Gastrocnemius medialis (tissue), 4 donors: ENCODE results near the gene HSD3B7. TPM values are rescaled to one million over a fixed set of nuclear protein-coding genes. Genes with fewer than 3 reads are reported as not detected.
"Not testable (repeated sequence)": the region's sequence is repeated elsewhere in the genome, so short reads cannot be mapped to it uniquely, and the experiment has no call there.

Experiments
- ATAC-seq, 2 donors: fragments of 150-250 bp; one replicate each; pipeline ENCODE4 v1.9.1; 2016
- DNase-seq, 2 donors: peaks; one replicate each; pipeline ENCODE4 v3.0.0-alpha.2; 2019
- H3K27ac ChIP-seq, 4 donors: fragments of 200-600 bp; sonication (generic); 1 replicate in 1 of 4; 2 replicates in 3 of 4; pipeline ENCODE4 v1.5.1; 2016 to 2018; ENCODE audit warnings: mild to moderate bottlenecking in 2 of 4, moderate library complexity in 1 of 4
- H3K27me3 ChIP-seq, 3 donors: fragments of 200-600 bp; sonication (generic) in 2 of 3; 1 replicate in 1 of 3; 2 replicates in 2 of 3; pipeline versions ENCODE4 v1.5.1 to v1.6.0; 2016 to 2019; ENCODE audit warnings: mild to moderate bottlenecking in 1 of 3, moderate library complexity in 1 of 3
- H3K36me3 ChIP-seq, 2 donors: fragments of 200-600 bp; sonication (generic) in 1 of 2; one replicate each; pipeline ENCODE4 v1.5.1; 2017 to 2018
- H3K4me1 ChIP-seq, 2 donors: fragments of 200-600 bp; sonication (generic) in 1 of 2; one replicate each; pipeline ENCODE4 v1.5.1; 2016 to 2017; ENCODE audit warnings: mild to moderate bottlenecking in 2 of 2
- H3K4me3 ChIP-seq, 4 donors: fragments of 200-600 bp; sonication (generic) in 3 of 4; 1 replicate in 1 of 4; 2 replicates in 3 of 4; pipeline ENCODE4 v1.5.1; 2016 to 2019; ENCODE audit warnings: mild to moderate bottlenecking in 2 of 4
- H3K9me3 ChIP-seq, 3 donors: fragments of 200-600 bp; sonication (generic) in 2 of 3; 1 replicate in 1 of 3; 2 replicates in 2 of 3; pipeline ENCODE4 v1.5.1; 2016 to 2019
- CTCF ChIP-seq, 5 experiments: fragments of 450-650 bp in 3 of 5; fragments of 200-600 bp in 2 of 5; sonication (generic) in 2 of 5; IDR thresholded peaks in 4 of 5; conservative IDR thresholded peaks in 1 of 5; 1 replicate in 4 of 5; 2 replicates in 1 of 5; pipeline ENCODE4 v1.5.1; 2016 to 2019; ENCODE audit warnings: antibody characterized with exemption in 5 of 5, mild to moderate bottlenecking in 3 of 5, moderate library complexity in 3 of 5
- POLR2A ChIP-seq, 2 donors: fragments of 450-650 bp; IDR thresholded peaks; one replicate each; pipeline ENCODE4 v1.6.1; 2017; ENCODE audit warnings: antibody characterized with exemption in 2 of 2, mild to moderate bottlenecking in 2 of 2, moderate library complexity in 2 of 2
- in situ Hi-C, 4 donors: fragments of 200-750 bp; cut with MboI; loops; one replicate each; pipeline versions ENCODE4 v1.15.0 to v1.8.0; 2017; ENCODE audit warnings: low sequenced_read_pairs in 4 of 4
- intact Hi-C: fragments of 100-400 bp; cut with DNase I; formaldehyde crosslinking; loops from one replicate; pipeline ENCODE4 v1.15.1; 2023; ENCODE audit warnings: low total_unique reads
- total RNA-seq, 4 donors: library from RNA; depleted of rRNA; stranded (reverse); fragments of >200 nt; gene quantifications; one replicate each; pipeline versions ENCODE4 v1.1.0 to v1.2.3, GENCODE V29; 2016

Gene HSD3B7
- total RNA-seq, result 1 to 10 TPM; 1.5 to 6.8 (median 5.4) TPM

DNA sequence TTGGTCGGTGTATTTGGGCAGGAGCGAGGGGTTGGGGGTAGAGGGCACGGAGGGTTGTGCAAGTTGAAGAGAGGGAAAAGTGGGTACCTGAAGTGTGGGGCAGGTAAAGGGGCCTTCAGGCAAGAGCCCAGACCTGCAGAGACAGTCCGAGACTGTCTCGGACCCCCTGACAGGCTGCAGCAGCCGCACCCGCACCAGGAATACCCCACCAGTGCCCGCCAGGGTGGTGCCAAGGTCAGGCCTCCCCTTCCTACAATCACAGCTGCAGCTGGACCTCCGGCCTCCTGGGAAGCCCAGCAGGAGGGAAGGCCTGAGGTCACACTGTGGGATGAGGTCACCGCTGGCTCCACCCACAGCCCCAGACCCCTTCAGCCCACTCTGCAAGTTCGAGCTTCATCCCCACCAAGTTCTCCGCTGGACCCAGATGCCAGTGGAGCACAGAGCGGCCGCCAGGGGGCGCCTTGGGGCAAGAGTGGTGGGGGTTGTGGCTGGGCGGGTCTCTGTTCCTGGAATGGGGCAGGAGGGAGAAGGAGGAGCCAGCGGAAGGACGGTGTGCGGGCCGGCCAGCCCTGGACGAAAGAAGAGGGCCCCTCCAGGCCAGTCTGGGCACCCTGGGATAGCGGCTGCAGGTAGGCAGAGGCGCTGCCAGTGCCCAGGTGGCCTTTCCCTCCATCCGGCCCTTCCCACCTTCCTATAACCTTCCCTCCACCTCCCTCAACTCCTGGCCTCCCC is at the start of gene HSD3B7:
TSS of gene HSD3B7 (plus strand) at position 539 of the 732 bp plus-strand sequence. CDS start 452 bp downstream, outside the sequence.
- Histone ChIP-seq H3K27me3 (no peaks in the 10 kb centered on the region), H3K27ac (peak within 1 kb of the TSS; percentile 69 to 86 (median 78)), H3K36me3 (peaks cover 0 to 34% of the 10 kb centered on the region in 2 donors), H3K4me1 (peaks cover 9 to 15% of the 10 kb centered on the region in 2 donors), H3K9me3 (no peaks in the 10 kb centered on the region), H3K4me3 (peak within 1 kb of the TSS; percentile 50 to 66 (median 55))
- in situ Hi-C loops (loop anchor here in 3 of 4 donors (10.0 to 25.0 kb wide), 5 partner anchors 102 to 877 kb away; partner anchors contain the start of genes ZNF267 (in 3 of the 3), ZNF843 (in 2 of the 3), COX6A2 (in 1 of the 3) and PRSS36 (in 1 of the 3)), intact Hi-C loops (loop anchor here (1.0 to 10.0 kb wide), 6 partner anchors 87 to 884 kb away; partner anchors contain the start of genes VKORC1, ZNF646, ZNF668 and ZNF843)
- ATAC-seq (peak; percentile 81 to 87), DNase-seq (peak; percentile 75 to 85)
- TF ChIP-seq POLR2A (IDR thresholded peaks at IDR 0.05) (no peak), CTCF (IDR thresholded peaks at IDR 0.05 in 4 of 5, conservative IDR thresholded peaks at IDR 0.05 in 1 of 5) (peak; percentile 85 to 98 (median 96))

DNA sequence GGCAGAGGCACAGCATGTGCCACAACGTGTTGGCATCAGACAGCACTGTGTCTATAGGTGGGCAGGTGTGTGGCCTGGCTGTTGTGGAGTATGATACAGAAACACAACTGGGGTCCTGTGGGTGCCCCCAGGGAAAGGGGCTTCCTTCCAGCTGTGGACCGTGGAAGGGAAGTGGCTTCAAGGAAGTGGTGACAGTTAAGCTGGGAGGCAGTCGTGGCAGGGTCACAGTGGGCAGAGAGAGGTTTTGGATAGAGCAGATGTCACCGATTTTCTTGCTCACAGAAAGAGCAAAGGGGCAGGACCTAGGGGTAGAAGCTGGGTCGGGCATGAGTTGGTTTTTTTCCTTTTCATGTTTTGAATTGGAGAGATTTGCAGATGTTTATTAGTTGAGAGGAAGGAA is 47.3 kb upstream of the HSD3B7 start:
- Histone ChIP-seq H3K4me1 (peaks cover 5 to 6% of the 10 kb centered on the region in 2 donors), H3K9me3 (no peaks in the 10 kb centered on the region), H3K27ac (no peak overlapping the region), H3K4me3 (no peak overlapping the region), H3K36me3 (peaks cover 0 to 5% of the 10 kb centered on the region in 2 donors), H3K27me3 (no peaks in the 10 kb centered on the region)
- TF ChIP-seq POLR2A (IDR thresholded peaks at IDR 0.05) (no peak), CTCF (IDR thresholded peaks at IDR 0.05 in 4 of 5, conservative IDR thresholded peaks at IDR 0.05 in 1 of 5) (no peak)
- DNase-seq, result no peak
- no peak for ATAC-seq
- in situ Hi-C loops (no loop called here), intact Hi-C loops (no loop called here)

- in situ Hi-C loops, H3K27ac ChIP-seq, H3K4me1 ChIP-seq, intact Hi-C loops, H3K9me3 ChIP-seq, DNase-seq, H3K4me3 ChIP-seq, ATAC-seq, H3K36me3 ChIP-seq, H3K27me3 ChIP-seq: not testable (repeated sequence)
Observed at GRCh38 chr16:30939571-30939970, 45.4 kb upstream of the HSD3B7 start.

DNA sequence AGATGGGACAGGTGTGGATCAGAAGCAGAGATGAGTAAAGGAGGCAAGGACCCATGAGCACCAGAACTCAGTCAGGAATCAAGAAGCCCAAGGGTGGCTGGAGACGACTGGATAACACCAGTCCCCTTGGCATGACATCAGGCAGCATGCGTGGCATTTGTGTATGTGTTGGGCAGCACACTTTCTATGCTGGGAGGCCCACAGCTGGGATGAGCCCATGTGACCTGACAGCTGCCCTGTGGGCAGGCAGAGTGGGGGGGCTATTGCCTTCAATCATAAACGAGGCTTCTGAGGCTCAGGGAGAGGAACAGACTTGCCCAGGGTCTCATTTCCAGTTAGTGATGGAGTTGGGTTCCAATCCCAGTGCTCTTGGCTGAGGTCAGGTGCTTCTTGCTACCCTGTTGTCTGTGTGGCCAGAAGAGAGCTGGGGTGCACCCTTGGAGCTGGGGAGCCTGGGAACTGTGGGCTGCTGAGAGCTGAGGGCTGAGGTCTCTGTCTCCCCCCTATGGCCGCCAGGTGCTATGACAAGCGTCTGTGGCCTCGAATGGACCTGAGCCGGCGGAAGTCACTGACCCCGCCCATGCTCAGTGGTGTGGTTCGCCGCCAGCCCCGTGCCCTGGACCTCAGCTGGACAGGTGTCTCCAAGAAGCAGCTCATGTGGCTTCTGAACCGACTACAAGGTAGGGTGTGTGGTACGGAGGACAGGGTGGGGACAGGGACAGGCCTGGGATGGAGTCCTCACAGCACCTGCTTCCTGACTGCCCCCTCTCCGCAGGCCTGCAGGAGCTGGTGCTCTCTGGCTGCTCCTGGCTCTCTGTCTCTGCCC is 43.2 kb upstream of the HSD3B7 start:
- DNase-seq (peak; percentile 56 to 81), ATAC-seq (peak; percentile 75 to 90)
- in situ Hi-C loops, result no loop called here
- H3K4me3 ChIP-seq, result no peak overlapping the region
- TF ChIP-seq CTCF (IDR thresholded peaks at IDR 0.05 in 4 of 5, conservative IDR thresholded peaks at IDR 0.05 in 1 of 5) (peak; percentile 64 to 86 (median 82)), POLR2A (IDR thresholded peaks at IDR 0.05) (no peak)
- intact Hi-C loops, result loop anchor here (1.0 kb wide), 1 partner anchor 19 kb away; the partner anchor contains the start of gene FBXL19
- H3K36me3 ChIP-seq, result peaks cover 0 to 6% of the 10 kb centered on the region in 2 donors
- H3K9me3 ChIP-seq, result no peaks in the 10 kb centered on the region
- H3K27me3 ChIP-seq, result no peaks in the 10 kb centered on the region
- peak overlapping the region in 2 of 4 donors; percentile 19 to 25 for H3K27ac ChIP-seq
- peaks cover 5 to 6% of the 10 kb centered on the region in 2 donors for H3K4me1 ChIP-seq
